Measurements from ENCODE around the gene GDI1.

GDI1 gene

DNA sequence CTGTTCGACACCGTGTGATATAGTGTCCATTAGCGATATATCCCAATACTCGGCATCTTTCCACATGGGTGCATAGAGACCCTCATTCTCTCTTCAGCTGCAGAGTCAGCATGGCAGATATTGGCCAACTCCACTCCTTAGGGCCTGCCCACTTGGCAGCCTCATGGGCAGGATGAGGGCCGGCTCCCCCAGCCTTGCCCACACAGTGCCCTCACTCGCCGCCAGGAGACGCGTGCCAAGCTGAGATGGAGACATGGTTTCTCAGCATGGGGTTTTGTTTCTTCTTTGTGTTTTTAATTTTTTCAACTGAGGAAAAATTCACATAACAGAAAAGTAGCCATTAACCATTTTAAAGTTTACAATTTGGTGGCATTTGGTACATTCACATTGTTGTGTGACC is 15.9 kb downstream of the GDI1 start:
- H3K4me1 Mint-ChIP-seq (ENCODE audit: low read depth) = peaks cover 6% of the 10 kb centered on the region
- intact Hi-C loops (cut with micrococcal nuclease) = loop anchor here (10.0 kb wide), 1 partner anchor 48 kb away; the partner anchor contains the start of gene DNASE1L1
- no peaks in the 10 kb centered on the region for H3K9me3 Mint-ChIP-seq
- H3K27me3 Mint-ChIP-seq = peaks cover 3% of the 10 kb centered on the region
- H3K36me3 Mint-ChIP-seq (ENCODE audit: low read depth) = peaks cover 65% of the 10 kb centered on the region
- H3K4me3 Mint-ChIP-seq = no peak overlapping the region
- no peak overlapping the region for H3K27ac Mint-ChIP-seq

DNA sequence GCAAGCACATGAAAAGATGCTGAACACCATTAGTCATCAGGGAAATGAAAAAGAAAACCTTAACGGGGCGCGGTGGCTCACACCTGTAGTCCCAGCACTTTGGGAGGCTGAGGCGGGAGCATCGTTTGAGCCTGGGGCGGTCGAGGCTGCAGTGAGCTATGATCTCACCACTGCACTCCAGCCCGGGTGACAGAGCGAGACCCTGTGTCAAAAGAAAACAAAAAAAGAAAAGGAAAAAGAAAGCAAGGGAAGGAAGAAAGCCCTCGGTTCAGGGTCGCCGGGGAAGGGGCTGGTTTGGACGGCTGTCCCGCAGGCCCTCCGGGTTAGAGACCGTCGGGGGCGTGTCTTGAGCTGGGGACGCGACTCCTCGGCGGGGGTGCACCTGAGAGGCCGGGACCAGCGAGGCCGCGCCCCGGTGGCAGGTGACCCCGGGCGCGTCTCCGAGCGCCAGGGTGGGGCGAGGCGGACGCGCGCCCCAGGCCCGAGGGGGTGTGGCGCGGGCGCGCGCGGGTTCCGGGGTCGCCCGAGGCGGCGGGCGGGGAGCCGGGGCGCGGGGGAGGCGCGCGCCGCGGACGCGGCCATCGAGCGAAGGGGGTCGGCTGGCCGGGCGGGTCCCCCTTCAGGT is 20.6 kb downstream of the GDI1 start:
- H3K4me1 Mint-ChIP-seq (ENCODE audit: low read depth) = peaks cover 30% of the 10 kb centered on the region
- H3K36me3 Mint-ChIP-seq (ENCODE audit: low read depth) = peaks cover 48% of the 10 kb centered on the region
- intact Hi-C loops (cut with micrococcal nuclease) = loop anchor here (10.0 kb wide), 1 partner anchor 53 kb away; the partner anchor contains the start of gene DNASE1L1
- H3K4me3 Mint-ChIP-seq = peak overlapping the region; percentile 93
- peak overlapping the region; percentile 92 for H3K27ac Mint-ChIP-seq
- peaks cover 10% of the 10 kb centered on the region for H3K27me3 Mint-ChIP-seq
- no peaks in the 10 kb centered on the region for H3K9me3 Mint-ChIP-seq

DNA sequence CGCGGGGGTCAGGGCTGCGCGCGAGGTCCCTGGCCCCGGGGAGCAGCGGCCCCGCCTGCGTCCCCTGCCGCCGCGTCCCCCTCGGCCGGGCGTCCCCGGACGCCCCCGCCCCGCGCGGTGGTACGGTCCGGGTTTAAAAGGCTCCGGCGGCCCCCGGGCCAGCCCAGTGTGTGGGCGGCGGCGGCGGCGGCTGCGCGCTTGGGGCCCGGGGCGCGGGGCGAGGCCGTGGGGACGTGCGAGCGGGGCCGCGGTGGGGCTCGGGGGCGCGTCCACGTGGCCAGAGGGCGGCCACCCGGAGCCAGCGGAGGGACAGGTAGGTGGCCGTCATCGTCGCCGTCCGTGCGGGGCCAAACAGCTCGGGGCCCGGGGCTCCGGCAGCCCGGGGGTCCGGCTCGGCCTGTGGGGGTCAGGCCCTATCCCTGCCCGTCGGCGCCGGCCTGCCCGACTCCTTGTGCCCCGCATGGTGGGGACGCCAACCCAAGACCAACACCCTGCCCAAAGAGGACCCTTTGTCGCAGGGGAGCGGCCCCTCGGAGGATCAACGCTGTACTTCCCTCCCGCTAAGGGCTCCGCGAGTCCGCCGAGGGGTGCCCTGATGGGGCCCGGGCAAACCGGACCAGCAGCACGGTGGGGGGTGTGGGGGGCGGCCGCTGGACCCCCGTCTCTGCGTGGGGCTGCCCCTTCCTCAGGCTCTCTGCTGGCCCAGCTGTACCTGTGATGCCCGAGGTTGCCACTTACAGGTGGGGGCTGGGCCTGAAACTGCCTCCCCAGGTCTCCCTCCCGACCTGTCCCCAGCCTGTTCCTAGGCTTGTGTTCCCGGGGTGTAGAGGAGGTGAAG is 21.4 kb downstream of the GDI1 start, which contains the start of gene PLXNA3:
Gene PLXNA3 (plus strand): TSS at position 166 of the 838 bp plus-strand sequence. CDS start 1,903 bp downstream, outside the sequence.
- peak within 1 kb of the TSS; percentile 92 for H3K27ac Mint-ChIP-seq
- H3K4me3 Mint-ChIP-seq = peak within 1 kb of the TSS; percentile 93
- peaks cover 30% of the 10 kb centered on the region for H3K4me1 Mint-ChIP-seq (ENCODE audit: low read depth)
- H3K36me3 Mint-ChIP-seq (ENCODE audit: low read depth) = peaks cover 48% of the 10 kb centered on the region
- intact Hi-C loops (cut with micrococcal nuclease) = loop anchor here (10.0 kb wide), 1 partner anchor 54 kb away; the partner anchor contains the start of gene DNASE1L1
- H3K27me3 Mint-ChIP-seq = peaks cover 10% of the 10 kb centered on the region
- no peaks in the 10 kb centered on the region for H3K9me3 Mint-ChIP-seq

DNA sequence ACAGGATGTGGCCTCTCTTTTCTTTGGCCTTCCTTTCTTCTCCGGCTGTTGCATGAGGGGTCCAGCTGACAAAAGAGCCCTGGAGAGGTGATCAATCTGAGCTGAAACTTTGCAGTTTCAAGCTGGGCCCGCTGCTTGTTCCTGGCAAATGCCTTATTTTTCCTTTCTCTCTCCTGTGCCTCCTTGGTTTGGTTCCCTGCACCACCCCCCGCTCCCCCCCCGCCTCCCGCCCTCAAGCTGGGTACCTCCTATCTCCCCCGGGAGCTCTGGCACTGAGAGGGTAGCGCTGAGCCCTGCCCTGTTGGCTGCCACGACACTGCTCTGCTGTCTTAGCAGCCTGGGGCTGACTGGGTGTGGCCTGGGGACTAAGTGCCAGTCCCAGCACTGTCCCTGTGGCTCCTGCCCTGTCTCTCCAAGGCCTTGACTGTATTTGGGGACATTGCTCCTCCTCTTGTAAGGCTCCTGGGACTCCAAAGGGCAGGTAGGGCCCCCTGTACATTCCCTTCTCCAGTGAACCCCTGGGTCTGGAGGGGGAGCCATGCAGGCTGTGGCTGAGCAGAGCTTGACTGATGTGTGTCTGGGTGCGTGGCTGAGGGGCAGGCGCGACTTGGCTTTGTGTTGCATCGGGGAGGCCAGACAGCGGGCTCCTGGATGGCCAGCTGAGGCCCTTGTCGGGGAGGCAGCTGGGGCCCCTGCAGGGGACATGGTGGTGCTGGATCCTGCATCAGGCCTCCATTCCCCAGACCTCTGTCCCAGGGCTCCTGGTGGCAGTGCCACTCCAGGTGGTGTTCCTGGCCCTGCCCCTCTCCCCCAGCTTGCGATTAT is 22.2 kb downstream of the GDI1 start:
- H3K4me1 Mint-ChIP-seq (ENCODE audit: low read depth) = peaks cover 30% of the 10 kb centered on the region
- H3K4me3 Mint-ChIP-seq = peak overlapping the region; percentile 76
- peaks cover 51% of the 10 kb centered on the region for H3K36me3 Mint-ChIP-seq (ENCODE audit: low read depth)
- H3K27me3 Mint-ChIP-seq = peaks cover 10% of the 10 kb centered on the region
- H3K27ac Mint-ChIP-seq = no peak overlapping the region
- H3K9me3 Mint-ChIP-seq = no peaks in the 10 kb centered on the region
- intact Hi-C loops (cut with micrococcal nuclease) = loop anchor here (10.0 kb wide), 1 partner anchor 54 kb away; the partner anchor contains the start of gene DNASE1L1

DNA sequence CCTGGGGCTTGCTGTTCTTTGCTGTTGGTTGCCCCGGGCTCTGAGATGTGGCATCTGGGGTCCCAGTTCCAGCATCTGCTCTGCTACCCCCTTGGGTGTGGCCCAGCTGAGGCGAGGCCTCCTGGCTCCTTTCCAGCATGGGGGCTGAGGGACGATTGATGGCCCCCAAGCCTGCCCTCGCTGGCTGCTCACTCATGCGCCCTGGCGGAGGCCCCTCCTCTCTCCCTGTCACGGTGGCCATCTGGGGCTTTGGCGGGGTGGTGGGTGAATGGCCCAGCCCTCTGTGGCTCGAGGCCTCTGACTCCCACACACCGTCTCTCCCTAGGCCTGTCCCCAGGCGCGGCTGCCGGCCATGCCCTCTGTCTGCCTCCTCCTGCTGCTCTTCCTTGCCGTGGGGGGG is 22.9 kb downstream of the GDI1 start:
- intact Hi-C loops (cut with micrococcal nuclease) = loop anchor here (10.0 kb wide), 1 partner anchor 55 kb away; the partner anchor contains the start of gene DNASE1L1
- H3K27ac Mint-ChIP-seq = no peak overlapping the region
- peaks cover 30% of the 10 kb centered on the region for H3K4me1 Mint-ChIP-seq (ENCODE audit: low read depth)
- no peaks in the 10 kb centered on the region for H3K9me3 Mint-ChIP-seq
- peak overlapping the region; percentile 76 for H3K4me3 Mint-ChIP-seq
- H3K27me3 Mint-ChIP-seq = peaks cover 8% of the 10 kb centered on the region
- H3K36me3 Mint-ChIP-seq (ENCODE audit: low read depth) = peaks cover 51% of the 10 kb centered on the region

DNA sequence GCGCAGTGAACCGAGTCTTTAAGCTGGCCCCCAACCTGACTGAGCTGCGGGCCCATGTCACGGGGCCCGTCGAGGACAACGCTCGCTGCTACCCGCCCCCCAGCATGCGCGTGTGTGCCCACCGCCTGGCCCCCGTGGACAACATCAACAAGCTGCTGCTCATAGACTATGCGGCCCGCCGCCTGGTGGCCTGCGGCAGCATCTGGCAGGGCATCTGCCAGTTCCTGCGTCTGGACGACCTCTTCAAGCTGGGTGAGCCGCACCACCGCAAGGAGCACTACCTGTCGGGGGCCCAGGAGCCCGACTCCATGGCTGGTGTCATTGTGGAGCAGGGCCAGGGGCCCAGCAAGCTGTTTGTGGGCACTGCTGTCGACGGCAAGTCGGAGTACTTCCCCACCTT is 23.4 kb downstream of the GDI1 start:
- Mint-ChIP-seq H3K4me1 (ENCODE audit: low read depth) (peaks cover 30% of the 10 kb centered on the region), H3K9me3 (no peaks in the 10 kb centered on the region), H3K36me3 (ENCODE audit: low read depth) (peaks cover 55% of the 10 kb centered on the region), H3K27me3 (peaks cover 8% of the 10 kb centered on the region), H3K27ac (no peak overlapping the region), H3K4me3 (peak overlapping the region; percentile 76)
- intact Hi-C loops (cut with micrococcal nuclease) = no loop called here

DNA sequence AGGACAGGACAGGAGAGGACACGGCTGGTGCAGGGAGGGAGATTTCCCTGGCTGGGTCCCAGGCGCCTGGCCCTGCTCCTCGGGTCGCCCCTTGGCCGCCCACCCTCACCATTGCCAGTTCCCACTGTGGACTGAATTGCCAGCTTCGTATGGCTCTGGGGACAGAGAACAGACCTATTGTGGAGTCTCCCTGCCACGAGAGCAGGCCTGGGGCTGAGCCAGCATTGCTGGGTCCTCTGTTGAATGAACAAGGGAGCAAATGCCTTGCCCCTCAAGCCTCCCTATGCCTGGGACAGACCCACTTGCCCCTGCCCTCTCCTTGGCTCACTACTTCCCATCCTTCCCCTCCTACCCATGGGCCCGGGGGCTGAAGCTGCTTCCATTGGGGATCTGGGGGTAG is 25.4 kb downstream of the GDI1 start:
- peaks cover 8% of the 10 kb centered on the region for H3K27me3 Mint-ChIP-seq
- H3K4me3 Mint-ChIP-seq = no peak overlapping the region
- intact Hi-C loops (cut with micrococcal nuclease) = no loop called here
- H3K4me1 Mint-ChIP-seq (ENCODE audit: low read depth) = peaks cover 27% of the 10 kb centered on the region
- H3K36me3 Mint-ChIP-seq (ENCODE audit: low read depth) = peaks cover 76% of the 10 kb centered on the region
- H3K27ac Mint-ChIP-seq = no peak overlapping the region
- no peaks in the 10 kb centered on the region for H3K9me3 Mint-ChIP-seq

DNA sequence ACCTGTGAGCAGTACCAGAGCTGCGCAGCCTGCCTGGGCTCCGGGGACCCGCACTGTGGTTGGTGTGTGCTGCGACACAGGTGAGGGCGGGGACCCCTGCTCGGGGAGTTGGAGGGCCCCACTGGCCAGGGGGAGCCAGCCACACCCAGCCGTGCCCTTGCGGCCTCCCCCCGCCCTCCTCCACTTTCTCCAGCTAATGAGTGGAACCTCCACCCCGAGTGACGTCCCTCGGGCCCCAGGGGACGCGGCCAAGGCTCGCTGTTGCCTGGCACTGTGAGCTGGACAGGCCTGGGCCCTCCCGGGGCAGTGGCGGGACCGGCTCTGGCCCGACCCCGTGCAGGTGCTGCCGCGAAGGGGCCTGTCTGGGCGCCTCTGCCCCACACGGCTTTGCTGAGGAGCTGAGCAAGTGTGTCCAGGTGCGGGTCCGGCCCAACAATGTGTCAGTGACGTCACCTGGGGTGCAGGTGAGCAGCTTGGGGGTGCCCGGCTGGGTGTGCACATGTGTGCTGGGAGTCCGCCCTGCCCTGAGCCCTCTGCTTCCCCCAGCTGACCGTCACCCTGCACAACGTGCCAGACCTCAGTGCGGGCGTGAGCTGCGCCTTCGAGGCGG is 26.8 kb downstream of the GDI1 start:
- H3K36me3 Mint-ChIP-seq (ENCODE audit: low read depth) = peaks cover 89% of the 10 kb centered on the region
- H3K4me1 Mint-ChIP-seq (ENCODE audit: low read depth) = peaks cover 24% of the 10 kb centered on the region
- no peak overlapping the region for H3K4me3 Mint-ChIP-seq
- H3K9me3 Mint-ChIP-seq = no peaks in the 10 kb centered on the region
- H3K27ac Mint-ChIP-seq = no peak overlapping the region
- intact Hi-C loops (cut with micrococcal nuclease) = no loop called here
- H3K27me3 Mint-ChIP-seq = peaks cover 8% of the 10 kb centered on the region

DNA sequence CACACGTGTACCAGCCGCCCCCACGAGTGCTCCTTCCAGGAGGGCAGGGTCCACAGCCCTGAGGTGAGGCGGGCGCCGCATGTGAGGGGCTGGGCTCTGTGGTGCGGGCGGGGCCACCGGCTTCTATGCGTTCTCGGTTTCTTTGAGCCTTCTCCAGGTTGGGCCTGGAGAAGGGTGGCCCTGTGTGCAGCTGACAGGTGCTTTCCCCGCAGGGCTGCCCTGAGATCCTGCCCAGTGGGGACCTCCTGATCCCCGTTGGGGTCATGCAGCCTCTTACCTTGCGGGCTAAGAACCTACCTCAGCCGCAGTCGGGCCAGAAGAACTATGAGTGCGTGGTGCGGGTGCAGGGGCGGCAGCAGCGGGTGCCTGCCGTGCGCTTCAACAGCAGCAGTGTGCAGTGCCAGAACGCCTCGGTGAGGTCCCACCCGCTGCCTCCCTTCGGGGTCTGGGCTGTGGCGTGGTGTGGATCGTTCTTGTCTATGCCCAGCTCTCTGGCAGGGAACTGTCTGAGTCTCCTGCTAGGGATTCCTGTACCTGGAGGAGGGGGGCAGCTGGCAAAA is 27.9 kb downstream of the GDI1 start:
- Mint-ChIP-seq H3K36me3 (ENCODE audit: low read depth) (peaks cover 100% of the 10 kb centered on the region), H3K27me3 (peaks cover 8% of the 10 kb centered on the region)

DNA sequence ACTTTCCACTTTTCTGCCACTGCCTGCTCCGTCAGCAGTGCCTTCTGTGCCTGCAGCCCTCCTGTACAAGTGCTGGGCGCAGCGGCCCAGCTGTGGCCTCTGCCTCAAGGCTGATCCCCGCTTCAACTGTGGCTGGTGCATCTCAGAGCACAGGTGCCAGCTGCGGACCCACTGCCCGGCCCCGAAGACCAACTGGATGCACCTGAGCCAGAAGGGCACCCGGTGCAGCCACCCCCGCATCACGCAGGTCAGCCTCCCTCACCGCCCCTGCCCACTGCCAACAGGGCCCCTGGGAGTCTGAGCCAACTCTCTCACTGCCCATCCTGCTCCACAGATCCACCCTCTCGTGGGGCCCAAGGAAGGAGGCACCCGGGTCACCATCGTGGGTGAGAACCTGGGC is 28.6 kb downstream of the GDI1 start:
- no peak overlapping the region for H3K4me3 Mint-ChIP-seq
- H3K9me3 Mint-ChIP-seq = no peaks in the 10 kb centered on the region
- no peak overlapping the region for H3K27ac Mint-ChIP-seq
- intact Hi-C loops (cut with micrococcal nuclease) = no loop called here
- H3K36me3 Mint-ChIP-seq (ENCODE audit: low read depth) = peaks cover 100% of the 10 kb centered on the region
- H3K27me3 Mint-ChIP-seq = peaks cover 4% of the 10 kb centered on the region
- peaks cover 9% of the 10 kb centered on the region for H3K4me1 Mint-ChIP-seq (ENCODE audit: low read depth)

More for the DNA sequence above, 27.9 kb downstream of the GDI1 start:
- Mint-ChIP-seq H3K4me3 (no peak overlapping the region), H3K9me3 (no peaks in the 10 kb centered on the region), H3K4me1 (ENCODE audit: low read depth) (peaks cover 16% of the 10 kb centered on the region), H3K27ac (no peak overlapping the region)
- intact Hi-C loops (cut with micrococcal nuclease) = no loop called here

DNA sequence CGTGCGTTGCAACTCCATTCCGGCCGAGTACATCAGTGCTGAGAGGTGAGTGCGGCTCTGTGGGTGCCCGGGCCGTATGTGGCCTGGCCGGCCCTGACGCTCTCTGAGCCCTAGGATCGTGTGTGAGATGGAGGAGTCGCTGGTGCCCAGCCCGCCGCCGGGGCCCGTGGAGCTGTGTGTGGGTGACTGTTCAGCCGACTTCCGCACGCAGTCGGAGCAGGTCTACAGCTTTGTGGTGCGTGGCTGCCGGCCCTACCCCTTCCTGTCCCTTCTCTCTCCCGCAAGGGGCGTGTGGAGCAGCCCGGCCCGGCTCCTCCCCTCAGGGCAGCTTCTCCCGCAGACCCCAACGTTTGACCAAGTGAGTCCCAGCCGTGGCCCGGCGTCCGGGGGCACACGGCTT is 29.1 kb downstream of the GDI1 start:
- Mint-ChIP-seq H3K4me1 (ENCODE audit: low read depth) (peaks cover 9% of the 10 kb centered on the region), H3K36me3 (ENCODE audit: low read depth) (peaks cover 100% of the 10 kb centered on the region), H3K4me3 (no peak overlapping the region), H3K9me3 (no peaks in the 10 kb centered on the region), H3K27me3 (peaks cover 4% of the 10 kb centered on the region), H3K27ac (no peak overlapping the region)
- intact Hi-C loops (cut with micrococcal nuclease) = no loop called here

DNA sequence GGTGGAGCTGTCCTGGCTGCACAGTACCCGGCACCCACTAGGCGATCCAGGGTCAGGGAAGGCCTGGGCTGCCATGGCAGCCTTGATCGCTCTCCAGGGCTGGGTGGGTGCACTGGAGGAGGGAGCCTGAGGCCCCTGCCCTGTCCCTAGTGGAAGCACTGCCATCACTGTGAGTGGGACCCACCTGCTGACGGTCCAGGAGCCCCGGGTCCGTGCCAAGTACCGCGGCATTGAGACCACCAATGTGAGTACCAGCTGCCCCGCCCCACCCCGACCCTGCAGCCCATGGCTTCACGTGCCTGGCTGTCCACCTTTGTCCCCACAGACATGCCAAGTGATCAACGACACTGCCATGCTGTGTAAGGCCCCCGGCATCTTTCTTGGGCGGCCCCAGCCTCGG is 30.0 kb downstream of the GDI1 start:
- H3K9me3 Mint-ChIP-seq = no peaks in the 10 kb centered on the region
- no peak overlapping the region for H3K27ac Mint-ChIP-seq
- H3K27me3 Mint-ChIP-seq = peaks cover 2% of the 10 kb centered on the region
- H3K4me1 Mint-ChIP-seq (ENCODE audit: low read depth) = peaks cover 3% of the 10 kb centered on the region
- intact Hi-C loops (cut with micrococcal nuclease) = no loop called here
- H3K36me3 Mint-ChIP-seq (ENCODE audit: low read depth) = peaks cover 100% of the 10 kb centered on the region
- no peak overlapping the region for H3K4me3 Mint-ChIP-seq

DNA sequence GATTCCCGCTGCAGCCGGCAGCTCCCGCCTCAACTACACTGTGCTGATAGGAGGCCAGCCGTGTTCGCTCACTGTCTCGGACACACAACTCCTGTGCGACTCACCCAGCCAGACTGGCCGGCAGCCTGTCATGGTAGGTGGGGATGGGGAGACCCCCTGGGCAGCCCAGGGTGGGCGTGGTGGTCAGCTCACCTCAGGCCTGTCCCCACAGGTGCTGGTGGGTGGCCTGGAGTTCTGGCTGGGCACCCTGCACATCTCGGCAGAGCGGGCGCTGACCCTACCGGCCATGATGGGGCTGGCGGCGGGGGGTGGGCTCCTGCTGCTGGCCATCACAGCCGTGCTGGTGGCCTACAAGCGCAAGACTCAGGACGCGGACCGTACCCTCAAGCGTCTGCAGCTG is 30.6 kb downstream of the GDI1 start:
- H3K27ac Mint-ChIP-seq = no peak overlapping the region
- H3K27me3 Mint-ChIP-seq = no peaks in the 10 kb centered on the region
- intact Hi-C loops (cut with micrococcal nuclease) = no loop called here
- H3K4me3 Mint-ChIP-seq = no peak overlapping the region
- no peaks in the 10 kb centered on the region for H3K9me3 Mint-ChIP-seq
- peaks cover 4% of the 10 kb centered on the region for H3K4me1 Mint-ChIP-seq (ENCODE audit: low read depth)
- H3K36me3 Mint-ChIP-seq (ENCODE audit: low read depth) = peaks cover 100% of the 10 kb centered on the region

All from dendritic cell treated with granulocyte-macrophage colony-stimulating factor and Interleukin-4, amounts not matched to agents 40 ng/mL and 50 ng/mL, for 4 days (primary cell).